K562 (cell line): ENCODE results near the gene SLC66A2. TPM values are rescaled to one million over a fixed set of nuclear protein-coding genes. Genes with fewer than 3 reads are reported as not detected.

Experiments
- ATAC-seq: fragments of 200-7000 bp; cut with Tn5 transposase; 3 replicates; pipeline ENCODE4 v1.9.1; 2020; ENCODE audit warnings: moderate library complexity
- BruUV-seq: library from RNA; stranded (reverse); fragments of 400-500 nt; replicated peaks from 2 replicates; lab custom pipeline; 2021; lab: Mats Ljungman, UMichigan
- CTCF ChIA-PET: fragments of 300-600 bp; formaldehyde crosslinking; extraction: SDS; loops from one replicate; lab custom pipeline; 2021; ENCODE audit warnings: low intra/inter-chr PET ratio; lab: Yijun Ruan, JAX
- POLR2A ChIA-PET: fragments of 300-600, 350-650 bp; sonication (Branson Sonifier 250); formaldehyde crosslinking; extraction: SDS; loops from one replicate; lab custom pipeline; 2021; ENCODE audit warnings: antibody characterized with exemption, inconsistent platforms; lab: Yijun Ruan, JAX
- DNase-seq, 4 experiments: peaks; one replicate each; pipeline versions ENCODE4 v3.0.0 to v3.0.0-alpha.2; 2011 to 2018; ENCODE audit warnings: low spot score in 3 of 4, mixed read lengths in 3 of 4; ENCODE audit errors: extremely low read depth in 1 of 4
- FAIRE-seq: peaks from 2 replicates; lab custom pipeline; 2011; peaks lifted over from hg19 to GRCh38; lab: Jason Lieb, UNC
- H2AFZ ChIP-seq: 2 replicates; pipeline ENCODE4 v1.6.0; 2011; ENCODE audit warnings: low read depth, low read length, control low read depth, inconsistent platforms
- H3K27ac ChIP-seq: fragments of 200-600 bp; 3 replicates; pipeline ENCODE4 v1.8.0; 2011; ENCODE audit warnings: low read depth, mild to moderate bottlenecking, control low read depth, inconsistent platforms, low read length, moderate library complexity, mixed read lengths; ENCODE audit errors: extremely low read depth
- H3K27me3 ChIP-seq, 2 experiments: fragments of 300-600 bp in 1 of 2; 2 replicates in 1 of 2; 3 replicates in 1 of 2; pipeline versions ENCODE4 v1.6.0 to v1.8.0; 2011; ENCODE audit warnings: inconsistent platforms in 2 of 2, low read length in 2 of 2, mild to moderate bottlenecking in 1 of 2, mixed read lengths in 1 of 2, moderate library complexity in 1 of 2; ENCODE audit not compliant: control insufficient read depth in 2 of 2, insufficient read depth in 2 of 2
- H3K36me3 ChIP-seq: fragments of 300-600 bp; 3 replicates; pipeline ENCODE4 v1.8.0; 2011; ENCODE audit warnings: mild to moderate bottlenecking, low read length, inconsistent platforms; ENCODE audit not compliant: control insufficient read depth, insufficient read depth
- H3K4me1 ChIP-seq, 2 experiments: fragments of 200-600 bp in 1 of 2; replicated peaks in 1 of 2; 2 replicates in 1 of 2; 3 replicates in 1 of 2; pipeline versions ENCODE4 v1.5.1 to v1.8.0; 2011; ENCODE audit warnings: inconsistent platforms in 2 of 2, low read length in 2 of 2, mild to moderate bottlenecking in 1 of 2, mixed read lengths in 1 of 2, moderate library complexity in 1 of 2; ENCODE audit not compliant: control insufficient read depth in 2 of 2, insufficient read depth in 2 of 2
- H3K4me2 ChIP-seq: 2 replicates; pipeline ENCODE4 v1.6.1; 2011; ENCODE audit warnings: low read length, control low read depth, inconsistent platforms, mixed read lengths; ENCODE audit not compliant: insufficient read depth
- H3K4me3 ChIP-seq: fragments of 200-600 bp; sonication (generic), shearing (Covaris generic); 2 replicates; pipeline ENCODE4 v1.5.1; 2016; ENCODE audit warnings: control low read depth, inconsistent platforms
- H3K79me2 ChIP-seq: fragments of 200-600 bp; 3 replicates; pipeline ENCODE4 v1.8.0; 2011; ENCODE audit warnings: low read length, inconsistent platforms; ENCODE audit not compliant: control insufficient read depth, insufficient read depth
- H3K9ac ChIP-seq, 2 experiments: 2 replicates each; pipeline versions ENCODE4 v1.6.0 to v1.6.1; 2011; ENCODE audit warnings: low read depth in 2 of 2, low read length in 2 of 2, control low read depth in 1 of 2, inconsistent platforms in 1 of 2, mild to moderate bottlenecking in 1 of 2, mixed read lengths in 1 of 2; ENCODE audit not compliant: insufficient read depth in 1 of 2
- H3K9me1 ChIP-seq: one replicate; pipeline ENCODE4 v1.6.0; 2011; ENCODE audit warnings: inconsistent platforms, mild to moderate bottlenecking, low read length, moderate library complexity; ENCODE audit not compliant: control insufficient read depth, insufficient read depth
- H3K9me3 ChIP-seq: replicated peaks from 2 replicates; pipeline ENCODE4 v1.5.1; 2011; ENCODE audit warnings: low read depth, low read length, inconsistent platforms; ENCODE audit not compliant: control insufficient read depth, insufficient read depth
- H4K20me1 ChIP-seq: replicated peaks from 2 replicates; pipeline ENCODE4 v1.6.1; 2011; ENCODE audit warnings: low read length, inconsistent platforms, mixed read lengths; ENCODE audit not compliant: control insufficient read depth, insufficient read depth
- ARHGAP35 ChIP-seq: fragments of 450-650 bp; IDR thresholded peaks from 2 replicates; pipeline ENCODE4 v1.6.1; 2018; ENCODE audit not compliant: partially characterized antibody
- CREB1 ChIP-seq, 2 experiments: sonication (generic) in 1 of 2; formaldehyde crosslinking in 1 of 2; IDR thresholded peaks; 2 replicates each; pipeline versions ENCODE4 v1.6.1 to v1.8.0; 2012 to 2022; ENCODE audit warnings: inconsistent platforms in 1 of 2, mild to moderate bottlenecking in 1 of 2, missing genetic modification reagents in 1 of 2, moderate library complexity in 1 of 2
- CXXC5 ChIP-seq: fragments of 250-450 bp; sonication (Bioruptor Pico); IDR thresholded peaks from 2 replicates; pipeline ENCODE4 v1.8.0; 2022; ENCODE audit warnings: inconsistent platforms, mild to moderate bottlenecking, moderate library complexity
- MAFG ChIP-seq: fragments of 450-650 bp; conservative IDR thresholded peaks from 2 replicates; pipeline ENCODE4 v1.6.1; 2016; ENCODE audit warnings: missing genetic modification characterization, missing compliant biosample characterization
- MBD2 ChIP-seq: sonication (generic); IDR thresholded peaks from 2 replicates; pipeline ENCODE4 v1.6.1; 2016; ENCODE audit warnings: low read depth, borderline replicate concordance
- NCOA6 ChIP-seq: fragments of 450-650 bp; IDR thresholded peaks from 2 replicates; pipeline ENCODE4 v1.6.1; 2017; ENCODE audit warnings: mild to moderate bottlenecking
- SIN3A ChIP-seq, 2 experiments: fragments of 150-350 bp in 1 of 2; IDR thresholded peaks; 2 replicates each; pipeline ENCODE4 v1.6.1; 2011 to 2016; ENCODE audit warnings: borderline replicate concordance in 2 of 2, low read depth in 2 of 2, low read length in 2 of 2, mild to moderate bottlenecking in 2 of 2, moderate library complexity in 2 of 2; ENCODE audit not compliant: control insufficient read depth in 1 of 2
- SNIP1 ChIP-seq: fragments of 450-650 bp; IDR thresholded peaks from 2 replicates; pipeline ENCODE4 v1.7.1; 2017; ENCODE audit warnings: low read depth, mild to moderate bottlenecking
- TARDBP ChIP-seq: fragments of 450-650 bp; IDR thresholded peaks from 2 replicates; pipeline ENCODE4 v1.6.1; 2016
- ZFP1 ChIP-seq: fragments of 450-650 bp; formaldehyde crosslinking; IDR thresholded peaks from 2 replicates; pipeline ENCODE4 v1.4.0; 2020; ENCODE audit warnings: mild to moderate bottlenecking, mixed read lengths
- ZNF444 ChIP-seq: fragments of 250-450 bp; sonication (Bioruptor Pico); IDR thresholded peaks from 2 replicates; pipeline ENCODE4 v1.4.0; 2020; ENCODE audit warnings: mild to moderate bottlenecking, moderate library complexity
- ZNF561 ChIP-seq: fragments of 450-650 bp; formaldehyde crosslinking; conservative IDR thresholded peaks from 2 replicates; pipeline ENCODE4 v1.4.0; 2020; ENCODE audit warnings: mild to moderate bottlenecking, moderate library complexity
- WGBS: fragments of 100-300 bp; shearing (Covaris generic); methylation state at CpG from one replicate; pipeline ENCODE4 v1.1.6; 2016; ENCODE audit warnings: low coverage, mixed read lengths; ENCODE audit not compliant: insufficient coverage; ENCODE audit errors: missing lambda C conversion rate; 5-methylcytosine and 5-hydroxymethylcytosine counted together
- in situ Hi-C: fragments of 300-500 bp; cut with MboI; formaldehyde crosslinking; loops from 4 replicates; pipeline ENCODE4 v1.15.0; 2018; ENCODE audit warnings: inconsistent platforms, mixed read lengths
- intact Hi-C: fragments of 100-400 bp; cut with micrococcal nuclease; formaldehyde crosslinking; loops from 2 replicates; pipeline ENCODE4 v1.14.2; 2022
- polyA plus RNA-seq, 8 experiments: library from polyadenylated mRNA; depleted of rRNA in 4 of 8; stranded (reverse) in 5 of 8; unstranded in 3 of 8; fragments of >200 nt; fragmentation: Nextera tagmentation in 2 of 8; fragmentation: Illumina TruSeq in 1 of 8; extraction: Ambion mirVana in 2 of 8; extraction: Trizol in 1 of 8; gene quantifications; 2 replicates each; pipeline versions ENCODE4 v1.2.1 to v1.2.3, GENCODE V29; 2011 to 2014; ENCODE audit warnings: inconsistent platforms in 1 of 8, missing spikeins in 1 of 8
- total RNA-seq, 7 experiments: library from RNA; depleted of rRNA in 6 of 7; stranded (reverse); fragments of >200 nt in 6 of 7; fragmentation: Illumina TruSeq in 2 of 7; extraction: Trizol in 2 of 7; gene quantifications; 2 replicates each; pipeline versions ENCODE4 v1.2.1 to v1.2.3, GENCODE V29; 2011 to 2021; ENCODE audit warnings: low replicate concordance in 1 of 7
- TF ChIP-seq, protein P1 (sequence below): sonication (generic); formaldehyde crosslinking; IDR thresholded peaks from 2 replicates; pipeline ENCODE4 v1.8.0; 2022; ENCODE audit warnings: mild to moderate bottlenecking, missing genetic modification reagents

The SLC66A2 gene
- total and polyA plus RNA-seq, 9 of the 15 experiments (the other 6 are each of a cell fraction or from before 2014, with no cell fraction given): 0.25 to 17.5 (median 5.6) TPM

- Histone ChIP-seq H3K4me3 (no peak overlapping the region), H3K9ac (no peak overlapping the region), H3K9me3 (peaks cover 2% of the 10 kb centered on the region), H3K27me3 (no peaks in the 10 kb centered on the region), H3K27ac (no peak overlapping the region)
- POLR2A ChIA-PET: no interaction called here
- no TSS peak for BruUV-seq
- FAIRE-seq: no peak
- WGBS: 94% methylated on average over 7 of the region's 20 CpGs
- no peak for TF ChIP-seq TARDBP
- TF ChIP-seq ZNF444 (CRISPR knock-in tag): no peak
- TF ChIP-seq MBD2: no peak
- no peak for TF ChIP-seq CXXC5 (CRISPR knock-in tag)
- TF ChIP-seq CREB1 (IDR thresholded peaks at IDR 0.05): no peak
- no peak for TF ChIP-seq CREB1 (CRISPR knock-in tag; IDR thresholded peaks at IDR 0.05)
- TF ChIP-seq SNIP1: no peak
- TF ChIP-seq ZNF561: no peak
- no peak for TF ChIP-seq ZFP1 (CRISPR knock-in tag)
- TF ChIP-seq ARHGAP35: no peak
- no peak for TF ChIP-seq MAFG (tag)
- TF ChIP-seq, protein P1, sequence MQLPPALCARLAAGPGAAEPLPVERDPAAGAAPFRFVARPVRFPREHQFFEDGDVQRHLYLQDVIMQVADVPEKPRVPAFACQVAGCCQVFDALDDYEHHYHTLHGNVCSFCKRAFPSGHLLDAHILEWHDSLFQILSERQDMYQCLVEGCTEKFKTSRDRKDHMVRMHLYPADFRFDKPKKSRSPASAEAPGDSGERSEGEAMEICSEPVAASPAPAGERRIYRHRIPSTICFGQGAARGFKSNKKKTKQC: no peak
- no peak for TF ChIP-seq NCOA6
- TF ChIP-seq SIN3A (IDR thresholded peaks at IDR 0.05; ENCODE audit: borderline replicate concordance in 2 of 2, control insufficient read depth in 1 of 2, low read depth in 2 of 2, low read length in 2 of 2): no peak
- TF ChIP-seq, all 486 proteins: peak for 0
- H3K4me2 ChIP-seq: no peak overlapping the region
- H2AFZ ChIP-seq: no peak overlapping the region
- DNase-seq: no peak
- CTCF ChIA-PET: no interaction called here
- ATAC-seq: no peak
- no peaks in the 10 kb centered on the region for H3K9me1 ChIP-seq
- H3K4me1 ChIP-seq: peaks cover 0 to 4% of the 10 kb centered on the region in 2 experiments; a peak in 1 of 5 replicates
- in situ Hi-C loops (no loop called here), intact Hi-C loops (no loop called here)
- H3K79me2 ChIP-seq: no peaks in the 10 kb centered on the region
- H3K36me3 ChIP-seq: no peaks in the 10 kb centered on the region
- H4K20me1 ChIP-seq: no peaks in the 10 kb centered on the region
These were observed 48.8 kb downstream of the SLC66A2 start for GRCh38 chr18:79902640-79903039.
